NCI-H69 (cell line): ENCODE data around the gene RAB4A.
"Not testable (repeated sequence)": the region's sequence is repeated elsewhere in the genome, so short reads cannot be mapped to it uniquely, and the experiment has no call there.

Experiments used
- DNase-seq: peaks from one replicate; lab custom pipeline; 2025; lab: John Stamatoyannopoulos, UW

RAB4A gene

DNA sequence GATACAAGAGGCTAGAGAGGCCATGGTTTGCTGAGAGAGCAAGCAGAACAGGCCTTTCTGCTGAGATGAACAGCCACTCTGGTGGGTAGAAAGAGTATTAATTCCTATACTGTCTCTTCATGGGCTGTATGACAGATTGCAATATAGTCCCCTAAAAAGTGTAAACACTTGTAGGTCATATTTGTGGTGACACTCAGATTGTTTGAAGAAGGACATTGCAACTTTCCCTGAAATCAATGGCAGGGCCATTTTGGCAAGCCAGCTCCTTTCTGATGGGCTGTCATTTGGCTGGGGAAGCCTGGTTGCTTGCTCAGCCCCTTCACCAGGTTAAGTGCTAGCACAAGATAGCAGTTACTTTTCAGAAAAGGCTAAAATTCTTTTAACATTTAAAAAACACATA, 27.5 kb downstream of the RAB4A start:
- no peak for DNase-seq

DNA sequence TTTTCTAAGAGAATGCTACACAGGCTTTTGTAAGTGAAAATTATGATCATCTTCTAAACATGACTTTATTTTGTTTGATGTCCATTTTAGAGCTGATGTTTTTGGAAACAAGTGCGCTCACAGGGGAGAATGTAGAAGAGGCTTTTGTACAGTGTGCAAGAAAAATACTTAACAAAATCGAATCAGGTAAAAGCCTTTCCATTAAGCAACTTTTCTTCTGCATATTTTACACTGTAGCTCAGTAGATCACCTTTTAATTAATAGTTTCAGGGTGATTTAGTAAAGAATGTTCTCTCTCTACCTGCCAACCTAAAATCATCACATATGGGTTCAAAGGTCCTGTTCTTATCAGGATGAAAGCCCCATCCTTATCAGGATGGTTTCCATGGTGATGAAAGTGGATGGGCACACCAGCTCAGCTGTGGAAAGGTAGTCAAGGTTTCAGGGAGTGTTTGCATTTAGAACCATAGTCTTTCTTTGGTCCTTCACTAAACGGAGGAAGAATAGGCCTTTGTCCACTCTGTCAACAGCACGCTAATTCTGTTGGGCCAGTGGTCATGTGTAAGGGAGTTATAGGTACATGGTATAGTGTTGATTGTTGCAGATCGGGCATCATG, 28.1 kb downstream of the RAB4A start:
- DNase-seq, result no peak

DNA sequence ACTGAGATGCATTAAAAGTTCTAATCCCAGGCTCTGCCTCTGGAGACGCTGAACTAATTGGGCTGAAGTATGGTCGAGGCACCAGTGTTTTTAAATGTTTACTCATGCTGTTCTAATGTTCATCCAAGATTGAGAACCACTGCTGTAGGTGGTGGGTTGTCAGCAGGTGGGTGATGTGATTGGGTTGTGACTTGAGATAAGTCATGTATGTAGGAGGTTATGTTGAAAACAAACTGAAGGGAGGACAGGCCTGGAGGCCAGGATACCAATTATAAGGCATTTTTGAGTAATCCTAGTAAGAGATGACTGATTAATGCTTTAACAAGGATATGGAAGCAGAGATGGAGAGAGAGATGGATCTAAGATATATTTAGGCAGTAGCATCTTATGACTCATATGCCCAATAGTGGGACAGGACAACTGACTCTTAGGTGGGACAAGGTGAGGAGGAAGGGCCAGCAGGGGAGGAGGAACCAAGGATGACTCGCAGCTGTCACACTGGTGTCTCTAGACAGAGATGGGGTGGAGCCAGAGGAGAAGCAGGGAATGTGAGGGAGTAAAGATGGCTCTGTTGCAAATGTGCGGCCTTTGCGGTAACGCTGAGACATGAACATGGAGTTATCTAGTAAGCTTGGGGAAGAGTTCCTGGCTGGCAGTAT, 29.3 kb downstream of the RAB4A start:
- DNase-seq, result no peak

DNA sequence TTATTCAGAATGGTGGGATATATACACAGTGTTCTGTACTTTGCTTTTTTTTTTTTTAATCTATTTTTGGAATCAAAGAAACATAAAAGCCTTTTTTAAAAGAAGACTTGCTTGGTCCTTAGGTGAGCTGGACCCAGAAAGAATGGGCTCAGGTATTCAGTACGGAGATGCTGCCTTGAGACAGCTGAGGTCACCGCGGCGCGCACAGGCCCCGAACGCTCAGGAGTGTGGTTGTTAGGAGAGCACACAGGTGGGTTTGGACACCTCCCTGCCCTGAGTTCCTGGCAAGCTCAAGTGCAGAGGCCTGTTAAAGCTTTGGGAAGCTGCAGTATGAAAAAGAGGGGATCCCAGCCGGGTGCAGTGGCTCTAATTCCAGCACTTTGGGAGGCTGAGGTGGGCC, 31.8 kb downstream of the RAB4A start:
- DNase-seq, result no peak

DNA sequence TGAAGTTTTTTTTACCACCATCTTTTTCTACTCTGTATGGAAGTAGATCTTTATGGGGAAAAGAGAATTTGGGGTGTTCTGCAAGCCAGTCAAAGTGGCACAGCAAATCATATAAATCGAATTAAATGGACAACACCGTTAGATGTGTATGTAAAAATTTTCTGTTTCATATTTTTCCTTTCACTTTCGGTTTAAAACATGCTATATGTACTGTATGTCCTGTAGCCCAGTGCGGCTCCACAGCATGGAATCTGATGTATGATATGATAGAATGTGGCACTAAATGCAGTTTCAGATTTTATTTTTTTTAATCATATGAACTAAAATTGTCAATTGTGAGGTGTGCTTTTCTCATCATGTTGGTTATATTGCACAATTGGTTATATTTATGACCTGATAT, 32.9 kb downstream of the RAB4A start:
- DNase-seq, result no peak

DNA sequence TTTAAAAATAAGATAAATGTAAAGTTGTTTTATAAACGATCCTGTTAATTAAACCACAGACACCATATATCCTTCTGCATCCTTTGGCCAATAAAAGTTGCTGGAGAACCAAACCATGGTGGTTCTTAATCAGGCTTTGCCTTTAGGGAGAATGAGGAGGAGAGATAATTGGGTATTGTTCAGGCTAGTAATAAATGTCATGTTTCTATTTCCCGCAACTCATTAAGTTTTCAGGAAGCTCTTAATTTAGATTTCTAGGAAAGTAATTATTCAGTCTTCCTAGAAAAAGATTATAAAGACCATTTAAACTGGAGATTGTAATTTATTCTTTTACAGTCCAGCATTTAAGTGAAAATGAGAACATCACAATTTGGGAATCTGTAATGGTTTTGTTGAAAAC, 34.5 kb downstream of the RAB4A start:
- no peak for DNase-seq

DNA sequence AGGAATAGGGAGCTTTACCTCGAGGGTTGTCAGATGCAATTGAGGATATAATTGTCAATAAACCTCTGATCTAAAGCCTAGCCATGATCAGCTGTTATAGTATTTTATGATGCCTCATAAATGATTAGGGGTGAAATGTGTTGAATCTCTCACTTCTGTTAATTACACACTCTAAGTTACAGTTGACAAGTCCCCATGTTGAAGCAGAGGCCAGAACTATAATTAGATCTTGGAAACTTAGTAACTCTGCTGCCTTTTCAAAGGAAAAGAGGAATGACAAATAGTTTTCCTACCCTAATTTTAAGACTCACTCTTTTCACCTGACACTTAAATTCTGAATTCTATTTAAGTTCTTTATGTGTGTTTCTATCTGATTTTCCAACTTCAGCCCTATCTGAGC, 38.2 kb downstream of the RAB4A start:
- no peak for DNase-seq

DNA sequence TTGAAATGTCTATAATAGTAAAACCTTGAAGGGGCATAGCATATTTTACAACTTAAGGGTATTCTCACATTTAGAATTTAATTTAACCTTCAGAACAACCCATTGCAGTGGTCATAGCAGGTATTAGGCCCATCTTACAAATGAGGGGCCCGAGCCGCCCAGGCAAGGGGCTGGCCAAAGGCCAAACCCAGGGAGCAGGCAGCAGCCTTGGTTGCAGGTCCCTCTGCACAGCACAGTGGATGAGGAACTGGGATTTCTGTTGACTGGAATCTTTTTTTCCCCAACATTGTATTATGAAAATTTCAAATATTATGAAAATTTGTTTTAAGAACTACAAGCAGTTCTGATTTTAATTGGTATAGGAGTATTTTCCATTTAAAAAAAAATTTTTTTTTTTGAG, 38.8 kb downstream of the RAB4A start:
- DNase-seq, result no peak

DNA sequence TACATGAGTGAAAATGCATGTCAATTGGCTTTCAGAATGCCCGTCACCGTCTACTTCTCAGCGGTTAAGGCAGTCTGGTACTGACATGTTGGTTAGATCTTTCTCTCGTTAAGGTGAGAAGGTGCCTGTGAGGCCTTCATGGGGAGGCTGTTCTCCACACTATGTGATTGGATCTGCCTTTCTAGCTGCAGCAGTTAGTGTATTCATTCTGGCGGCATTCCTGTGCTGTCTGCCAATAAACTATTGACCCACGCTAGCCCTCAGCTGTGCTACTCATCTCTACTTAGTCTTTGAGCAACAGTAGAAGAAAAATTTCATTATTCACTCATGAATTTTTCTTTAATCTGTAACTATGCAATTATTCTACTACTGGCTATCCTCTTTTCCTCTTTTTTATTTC, 39.9 kb downstream of the RAB4A start:
- DNase-seq, result no peak

DNA sequence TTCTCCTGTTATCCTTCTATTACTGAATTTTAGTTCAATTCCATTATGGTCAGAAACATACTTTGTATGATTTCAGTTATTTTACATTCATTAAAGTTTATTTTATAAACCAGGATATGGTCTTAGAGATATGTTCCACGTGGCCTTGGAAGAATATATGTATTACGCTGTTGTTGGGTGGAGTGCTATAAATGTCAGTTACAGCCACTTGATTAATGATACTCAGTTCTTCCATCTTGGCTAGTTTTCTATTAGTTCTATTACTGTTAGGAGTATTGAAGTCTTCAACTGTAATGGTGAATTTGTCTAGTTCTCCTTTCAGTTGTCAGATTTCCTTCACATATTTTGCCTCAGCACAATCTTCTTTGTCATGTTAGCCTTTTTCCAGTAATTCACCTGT, 45.3 kb downstream of the RAB4A start:
- DNase-seq, result no peak

DNA sequence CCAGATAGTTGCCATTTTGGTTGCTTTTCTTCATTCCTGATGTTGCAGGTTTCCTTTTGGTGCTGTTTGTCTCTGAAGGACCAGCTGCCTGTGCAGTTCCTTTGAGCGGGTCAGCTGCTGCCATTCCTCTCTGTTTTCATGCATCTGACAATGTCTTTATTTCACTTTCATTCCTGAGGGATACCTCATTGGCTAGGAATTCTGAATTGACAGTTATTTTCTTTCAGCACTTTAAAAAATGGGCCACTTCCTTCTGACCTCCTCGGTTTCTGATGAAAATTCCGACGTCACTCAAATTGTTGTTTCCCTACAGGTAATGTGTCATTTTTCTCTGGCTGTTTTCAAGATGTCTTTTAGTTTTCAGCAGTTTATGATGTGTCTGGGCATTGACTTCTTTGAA, 47.1 kb downstream of the RAB4A start:
- DNase-seq, result no peak

DNA sequence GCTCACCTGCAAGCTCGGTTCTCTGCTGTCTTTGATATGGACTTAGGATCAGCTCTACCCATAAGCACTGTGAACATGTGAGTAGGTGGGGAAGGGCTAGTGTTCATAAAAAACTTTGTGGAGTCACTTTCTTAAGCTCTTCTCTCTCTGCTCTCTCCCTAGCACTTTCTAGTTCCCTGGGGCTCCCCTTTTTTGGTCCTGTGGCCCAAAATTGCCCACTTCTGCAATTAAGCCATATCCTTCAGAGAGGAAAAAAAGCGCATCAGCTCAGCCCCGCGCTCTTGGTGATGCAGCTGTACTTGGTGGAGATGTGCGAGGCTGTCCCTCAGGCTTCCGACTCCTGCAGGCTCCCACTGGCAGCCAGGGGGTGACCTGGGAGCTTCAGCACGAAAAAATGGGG, 48.6 kb downstream of the RAB4A start:
- DNase-seq, result no peak

DNA sequence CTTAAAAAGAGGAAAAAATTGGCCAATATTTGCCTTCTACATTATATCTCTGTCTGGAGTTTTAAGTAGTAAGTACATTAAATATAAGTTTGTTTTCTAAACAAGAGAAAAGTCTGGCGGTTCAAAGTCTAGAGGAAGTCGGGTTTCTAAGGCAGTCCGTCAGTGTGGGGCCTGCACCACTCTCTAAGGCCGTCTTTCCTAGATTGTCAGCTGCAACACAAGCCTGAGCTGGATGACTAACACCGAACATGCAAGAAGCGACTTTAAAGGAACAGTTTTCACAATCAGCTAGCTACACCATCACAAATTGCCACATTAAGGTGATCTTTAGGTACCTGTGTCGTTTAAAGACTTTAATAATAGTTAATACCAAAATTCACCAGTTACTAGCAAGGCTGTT, 52.3 kb downstream of the RAB4A start:
- no peak for DNase-seq

DNA sequence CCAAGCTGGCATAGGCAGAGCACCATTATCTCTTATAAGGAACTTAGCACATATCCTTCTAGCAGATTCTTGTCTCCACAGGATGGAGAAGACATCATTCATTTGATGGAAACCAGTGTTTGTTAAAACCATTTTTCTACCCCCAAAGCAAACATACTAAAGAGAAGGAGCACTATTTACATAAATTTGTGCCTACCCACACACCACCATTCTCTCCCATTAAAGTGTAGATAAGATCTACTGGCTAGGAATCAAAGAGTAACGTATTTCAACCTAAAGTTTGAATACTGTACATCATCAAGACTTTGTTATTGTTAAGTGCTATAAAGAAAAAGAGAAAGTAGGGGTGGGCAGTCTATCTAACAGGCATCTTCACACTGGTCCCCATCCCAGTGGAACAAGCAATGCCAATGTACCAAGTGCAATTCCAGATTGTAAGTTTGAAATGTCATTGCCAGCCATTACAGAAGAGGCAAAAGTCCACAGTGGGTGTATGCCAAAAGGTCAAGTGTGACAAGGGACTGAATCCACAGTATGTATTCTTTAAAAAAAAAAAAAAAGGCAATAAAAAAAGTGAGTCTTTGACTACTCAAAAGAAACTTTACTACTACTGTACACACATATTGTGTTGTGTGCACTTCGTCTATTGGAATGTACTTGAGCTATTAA, 53.1 kb downstream of the RAB4A start:
- DNase-seq, result no peak

DNA sequence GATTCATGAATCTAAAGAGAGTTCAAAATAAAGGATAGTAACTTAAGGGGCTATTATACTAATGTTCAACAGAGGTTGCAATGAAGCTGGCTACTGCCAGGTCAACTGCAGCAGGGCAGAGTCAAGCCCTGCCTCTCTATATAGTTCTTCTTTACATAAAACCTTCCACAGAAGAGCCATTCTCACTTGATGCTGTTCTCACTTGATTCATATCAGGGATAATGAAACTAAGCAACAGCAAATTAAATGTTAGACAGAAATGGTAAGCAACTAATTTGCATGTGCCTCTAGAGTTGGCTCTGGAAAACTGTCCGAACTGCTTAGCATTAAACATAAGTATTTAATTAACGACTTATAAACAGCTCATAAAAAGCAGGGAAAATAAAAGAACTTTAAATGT, 54.5 kb downstream of the RAB4A start:
- no peak for DNase-seq

DNA sequence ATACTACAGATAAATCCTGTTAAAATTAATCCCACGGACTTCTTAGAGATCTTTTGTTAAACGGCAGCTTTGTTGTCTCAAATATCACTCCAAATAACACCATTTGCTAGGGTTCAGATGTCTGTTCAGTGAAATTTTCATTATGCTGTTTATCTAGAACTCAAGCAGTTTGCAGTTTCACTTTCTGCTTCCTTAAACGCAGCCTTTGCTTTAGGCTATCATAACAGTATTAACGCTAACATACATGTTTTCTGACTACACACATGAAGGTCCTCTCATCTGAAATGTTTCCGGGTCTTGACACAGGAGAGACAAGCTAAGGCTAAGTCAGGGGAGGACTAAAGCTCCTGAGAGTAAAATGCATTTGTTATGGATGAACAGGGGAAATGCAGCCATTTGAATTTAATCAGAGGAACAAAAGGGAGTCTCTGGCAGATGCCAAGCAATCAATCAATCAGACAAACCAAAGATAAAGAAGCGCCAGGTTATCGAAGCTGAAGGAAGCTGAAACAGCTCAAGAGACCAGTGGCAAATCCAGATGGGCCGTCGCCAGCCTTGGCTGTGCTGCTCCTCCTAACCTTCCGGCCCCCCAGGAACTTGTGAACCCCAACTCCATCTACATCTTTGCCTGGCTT, 55.1 kb downstream of the RAB4A start:
- no peak for DNase-seq

DNA sequence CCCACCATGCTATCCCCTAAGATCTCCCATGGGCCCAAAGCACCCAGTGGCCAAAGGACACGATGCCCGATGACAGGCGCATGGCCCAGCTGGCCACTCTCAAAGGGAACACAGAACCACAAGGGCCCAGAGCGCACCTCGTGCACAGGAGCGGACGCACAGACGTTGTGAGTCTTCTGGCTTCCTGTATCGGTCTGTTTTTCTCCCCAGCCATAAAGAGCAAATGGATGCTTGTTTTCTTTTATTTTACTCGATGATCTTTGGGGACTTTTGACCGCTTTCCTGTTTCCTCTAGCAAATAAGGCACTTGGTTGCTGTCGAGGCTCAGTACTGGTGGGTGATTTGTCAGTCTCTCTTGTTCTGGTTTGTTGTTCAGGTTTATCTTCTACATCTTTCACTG, 55.7 kb downstream of the RAB4A start:
- DNase-seq, result no peak

DNA sequence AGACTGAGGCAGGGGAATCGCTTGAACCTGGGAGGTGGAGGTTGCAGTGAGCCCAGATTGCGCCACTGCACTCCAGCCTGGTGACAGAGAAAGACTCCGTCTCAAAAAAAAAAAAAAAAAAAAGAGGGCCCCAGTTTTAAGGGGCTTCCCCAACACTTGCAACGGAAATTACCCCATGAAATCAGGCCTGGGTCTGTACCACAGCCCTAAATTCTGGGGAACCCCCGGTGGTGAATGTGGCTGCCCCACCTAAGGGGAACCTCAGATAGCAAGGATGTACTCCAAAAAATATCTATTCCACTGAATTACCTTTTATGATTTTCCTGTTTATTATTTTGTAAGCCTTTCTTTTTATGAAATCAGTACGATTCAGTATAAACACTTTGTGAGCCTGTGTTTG, 56.9 kb downstream of the RAB4A start:
- DNase-seq, result not testable (repeated sequence)

DNA sequence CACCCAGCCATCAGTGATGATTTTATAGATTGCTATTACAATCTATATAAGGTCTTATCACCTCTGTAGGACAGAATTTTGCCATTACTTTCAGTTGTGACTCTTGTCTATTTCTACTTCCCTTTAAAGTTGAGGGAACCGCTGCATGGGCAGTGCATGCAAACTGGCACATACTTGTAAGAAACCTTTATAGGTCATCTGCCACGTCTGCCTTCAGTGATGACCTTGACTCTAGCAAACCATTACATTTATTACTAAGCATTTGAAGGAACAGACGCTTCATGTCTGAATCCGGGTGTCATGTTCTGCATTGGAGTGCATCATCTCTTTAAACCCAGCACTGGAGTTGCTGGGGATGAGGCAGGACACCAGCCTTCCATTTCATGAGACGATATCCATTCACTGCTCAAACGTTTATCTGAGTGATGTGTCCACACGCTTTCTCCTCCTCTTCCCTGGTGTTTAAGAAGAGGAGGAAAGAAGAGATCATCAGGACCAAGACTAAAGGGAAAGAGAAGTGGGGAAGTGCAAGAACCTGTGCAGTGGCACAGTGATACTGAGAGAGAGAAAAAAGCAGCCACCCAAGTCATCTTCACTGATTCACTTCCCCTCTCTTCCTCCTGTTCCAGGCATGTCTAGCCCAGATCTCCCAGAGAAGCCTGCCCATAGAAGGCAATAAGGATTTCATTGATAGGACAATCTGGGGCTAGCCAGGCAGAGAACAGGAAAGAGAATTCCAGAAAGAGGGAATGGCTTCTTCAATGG, 57.9 kb downstream of the RAB4A start:
- no peak for DNase-seq

DNA sequence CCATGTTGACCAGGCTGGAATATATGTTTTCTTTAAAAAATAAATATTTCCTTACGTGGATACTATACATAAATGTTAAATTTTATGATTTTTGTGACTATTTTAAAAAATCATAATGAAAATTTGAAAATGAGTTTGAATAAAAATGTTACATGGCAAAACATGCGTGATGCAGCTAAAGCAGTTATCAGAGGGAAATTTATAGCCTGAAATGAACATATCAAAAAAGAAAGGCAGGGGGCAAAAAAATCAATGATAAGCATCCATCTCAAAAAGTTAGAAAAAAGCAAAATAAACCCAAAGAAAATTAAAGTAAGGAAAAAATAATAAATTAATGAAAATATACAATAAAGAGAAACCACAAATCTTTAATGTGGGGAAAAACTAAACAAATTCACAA, 63.4 kb downstream of the RAB4A start:
- DNase-seq, result no peak

DNA sequence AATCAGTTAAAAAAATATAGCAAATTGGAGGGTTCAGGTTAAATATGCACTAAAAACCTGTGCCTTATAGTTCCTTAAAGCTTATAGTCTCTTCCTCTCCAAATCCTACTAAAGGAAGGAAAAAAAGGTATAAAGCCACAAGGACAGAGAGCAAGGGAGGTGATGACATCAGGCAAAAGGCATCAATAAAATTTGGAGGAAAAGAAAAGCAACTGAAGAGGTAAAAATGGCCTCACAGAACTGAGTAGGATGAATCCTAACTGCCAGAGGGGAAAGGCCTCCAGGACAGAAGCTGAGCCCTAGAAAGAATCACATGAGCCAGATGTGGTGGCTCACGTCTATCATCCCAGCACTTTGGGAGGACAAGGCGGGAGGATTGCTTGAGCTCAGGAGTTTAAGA, 63.8 kb downstream of the RAB4A start:
- DNase-seq, result no peak

DNA sequence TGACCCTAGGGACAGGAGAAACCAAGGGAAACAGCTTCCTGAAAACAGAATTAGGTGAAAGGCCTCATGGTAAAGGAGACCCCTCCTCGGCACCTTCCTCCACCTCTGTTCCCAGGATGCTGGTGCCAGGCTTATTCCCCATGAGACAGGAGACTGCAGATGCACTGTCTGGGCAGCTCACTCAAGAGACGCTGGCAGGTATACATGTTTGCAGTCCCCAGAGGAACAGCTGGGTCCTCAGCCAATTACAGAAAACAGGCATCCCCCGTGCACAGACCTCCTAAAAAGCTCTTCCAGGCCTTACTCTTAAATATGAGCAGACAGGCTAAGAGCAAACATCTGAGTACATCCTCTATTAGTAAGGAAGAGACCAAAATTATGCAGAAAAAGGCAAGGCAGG, 65.4 kb downstream of the RAB4A start:
- DNase-seq, result peak; percentile 90

DNA sequence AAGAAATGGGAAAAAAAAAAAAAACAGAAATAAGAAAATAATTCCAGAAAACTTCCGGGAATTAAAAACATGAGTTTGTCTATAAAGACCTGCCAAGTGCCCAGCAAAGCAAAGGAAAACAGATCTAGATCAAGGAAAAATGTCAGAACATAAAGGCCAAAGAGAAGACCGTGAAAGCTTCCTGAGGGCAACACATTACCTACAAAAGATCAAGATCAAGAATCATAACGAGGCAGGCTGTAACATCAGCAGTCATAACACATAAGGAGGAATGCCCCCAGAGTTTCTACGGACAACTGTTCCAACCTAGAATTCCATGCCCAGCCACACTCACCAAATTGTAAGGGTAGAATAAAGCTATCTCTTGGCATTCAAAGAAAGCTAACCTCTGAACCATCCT, 68.2 kb downstream of the RAB4A start:
- DNase-seq, result no peak
